Prostate gland (tissue), 2 donors: ENCODE data around the gene MAGI2. TPM values are rescaled to one million over a fixed set of nuclear protein-coding genes. Genes with fewer than 3 reads are reported as not detected.
"Not testable (repeated sequence)": the region's sequence is repeated elsewhere in the genome, so short reads cannot be mapped to it uniquely, and the experiment has no call there.

Experiments used
- DNase-seq: peaks from one replicate; pipeline ENCODE4 v3.0.0-alpha.2; 2019; ENCODE audit warnings: low spot score
- H3K27ac ChIP-seq, 2 donors: fragments of 200-600 bp; sonication (generic); 2 replicates each; pipeline ENCODE4 v1.5.1; 2017 to 2019
- H3K27me3 ChIP-seq: fragments of 200-600 bp; sonication (generic); replicated peaks from 2 replicates; pipeline ENCODE4 v1.5.1; 2019; ENCODE audit not compliant: insufficient read depth
- H3K36me3 ChIP-seq, 2 donors: fragments of 200-600 bp; sonication (generic); 1 replicate in 1 of 2; 2 replicates in 1 of 2; pipeline versions ENCODE4 v1.5.1 to v1.8.1; 2017 to 2019
- H3K4me1 ChIP-seq: fragments of 200-600 bp; sonication (generic); replicated peaks from 2 replicates; pipeline ENCODE4 v1.5.1; 2019
- H3K4me3 ChIP-seq, 2 donors: fragments of 200-600 bp; sonication (generic); 2 replicates each; pipeline ENCODE4 v1.5.1; 2017 to 2019
- H3K9me3 ChIP-seq: fragments of 200-600 bp; sonication (generic); 2 replicates; pipeline ENCODE4 v1.5.1; 2017
- CTCF ChIP-seq, 4 experiments: fragments of 200-600 bp in 2 of 4; fragments of 450-650 bp in 2 of 4; sonication (generic) in 2 of 4; IDR thresholded peaks; 1 replicate in 3 of 4; 2 replicates in 1 of 4; pipeline ENCODE4 v1.5.1; 2016 to 2019; ENCODE audit warnings: antibody characterized with exemption in 4 of 4, mild to moderate bottlenecking in 2 of 4, moderate library complexity in 2 of 4
- POLR2A ChIP-seq: fragments of 450-650 bp; IDR thresholded peaks from one replicate; pipeline ENCODE4 v1.6.1; 2016; ENCODE audit warnings: antibody characterized with exemption, mild to moderate bottlenecking
- POLR2AphosphoS5 ChIP-seq: sonication (generic); formaldehyde crosslinking; IDR thresholded peaks from one replicate; pipeline ENCODE4 v1.6.1; 2017; ENCODE audit warnings: antibody characterized with exemption
- WGBS: methylation state at CpG from one replicate; pipeline ENCODE4 v1.1.5; 2018; 5-methylcytosine and 5-hydroxymethylcytosine counted together
- intact Hi-C: fragments of 100-400 bp; cut with DNase I; formaldehyde crosslinking; loops from one replicate; pipeline ENCODE4 v1.14.2; 2022
- total RNA-seq, 2 donors: library from RNA; depleted of rRNA; stranded (reverse); fragments of >200 nt; gene quantifications; one replicate each; pipeline ENCODE4 v1.1.0, GENCODE V29; 2016

The MAGI2 gene
- total RNA-seq, 2 donors from 2014 or later: 27.1 to 31.3 TPM

GRCh38 chr7:78594156-78594555 lies 859.3 kb downstream of the MAGI2 start:
- intact Hi-C loops: no loop called here
- Histone ChIP-seq H3K4me3 (no peak overlapping the region), H3K4me1 (no peaks in the 10 kb centered on the region), H3K9me3 (no peaks in the 10 kb centered on the region), H3K36me3 (no peaks in the 10 kb centered on the region), H3K27ac (no peak overlapping the region), H3K27me3 (no peaks in the 10 kb centered on the region)
- DNase-seq: no peak
- TF ChIP-seq POLR2AphosphoS5: no peak
- no peak for TF ChIP-seq POLR2A
- no peak for TF ChIP-seq CTCF (IDR thresholded peaks at IDR 0.05)
- WGBS: 50% methylated on average over 3 of the region's 3 CpGs

DNA sequence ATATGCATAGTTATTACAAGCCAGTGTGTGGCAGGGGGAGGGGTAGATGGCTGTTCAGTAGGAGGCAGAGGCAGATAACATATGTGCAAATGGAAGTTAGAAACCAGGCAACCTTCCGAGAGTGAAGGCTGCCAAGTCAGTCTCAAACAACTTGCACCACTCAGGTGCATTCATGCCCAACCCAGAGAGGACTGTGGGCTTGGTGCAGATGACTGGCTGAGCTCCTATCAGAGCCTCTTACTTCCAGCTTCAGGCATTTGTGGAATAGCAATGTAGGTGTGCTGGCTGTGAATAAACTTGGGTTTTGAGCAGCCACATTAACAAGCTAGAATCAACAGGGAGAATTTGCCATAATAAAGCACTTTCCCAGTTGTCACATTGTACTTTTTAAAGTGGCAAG lies 865.1 kb downstream of the MAGI2 start:
- TF ChIP-seq POLR2A: no peak
- no peak for TF ChIP-seq CTCF (IDR thresholded peaks at IDR 0.05)
- no peak for TF ChIP-seq POLR2AphosphoS5
- no peaks in the 10 kb centered on the region for H3K27me3 ChIP-seq
- H3K27ac ChIP-seq: no peak overlapping the region
- intact Hi-C loops: no loop called here
- DNase-seq: no peak
- H3K4me3 ChIP-seq: no peak overlapping the region
- WGBS: 35% methylated on average over 1 of the region's 1 CpG
- no peaks in the 10 kb centered on the region for H3K4me1 ChIP-seq
- no peaks in the 10 kb centered on the region for H3K36me3 ChIP-seq
- no peaks in the 10 kb centered on the region for H3K9me3 ChIP-seq

GRCh38 chr7:78587443-78588044 lies 865.9 kb downstream of the MAGI2 start:
- H3K36me3 ChIP-seq: no peaks in the 10 kb centered on the region
- no peaks in the 10 kb centered on the region for H3K9me3 ChIP-seq
- H3K4me3 ChIP-seq: no peak overlapping the region
- H3K4me1 ChIP-seq: no peaks in the 10 kb centered on the region
- H3K27me3 ChIP-seq: no peaks in the 10 kb centered on the region
- intact Hi-C loops: no loop called here
- WGBS: 86% methylated on average over 5 of the region's 5 CpGs
- DNase-seq: no peak
- H3K27ac ChIP-seq: no peak overlapping the region
- TF ChIP-seq POLR2AphosphoS5 (no peak), POLR2A (no peak), CTCF (IDR thresholded peaks at IDR 0.05) (no peak)

DNA sequence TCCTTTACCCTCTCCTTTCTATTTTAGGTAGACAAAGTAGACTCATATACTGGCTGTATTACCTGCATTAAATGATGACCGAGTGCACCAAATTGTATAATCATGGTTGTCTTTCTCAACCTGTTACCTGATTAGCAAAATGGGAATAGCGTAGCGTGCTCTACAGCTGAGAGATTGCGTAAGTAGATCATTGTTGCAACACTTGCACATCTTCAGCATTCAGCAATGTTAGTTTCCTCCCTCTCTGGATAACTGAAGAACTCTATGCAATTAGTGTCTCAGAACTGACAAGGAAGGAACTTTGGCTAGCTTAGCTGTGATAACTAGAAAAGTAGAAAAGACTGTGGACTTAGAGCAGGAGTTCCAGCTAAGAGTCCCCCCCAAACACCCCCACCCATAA lies 867.5 kb downstream of the MAGI2 start:
- DNase-seq: no peak
- intact Hi-C loops: no loop called here
- Histone ChIP-seq H3K36me3 (no peaks in the 10 kb centered on the region), H3K4me1 (no peaks in the 10 kb centered on the region), H3K27me3 (no peaks in the 10 kb centered on the region), H3K27ac (no peak overlapping the region), H3K4me3 (no peak overlapping the region), H3K9me3 (no peaks in the 10 kb centered on the region)
- TF ChIP-seq CTCF (IDR thresholded peaks at IDR 0.05) (no peak), POLR2A (no peak)
- WGBS: 94% methylated on average over 4 of the region's 4 CpGs

- H3K27me3 ChIP-seq: no peaks in the 10 kb centered on the region
- WGBS: 32% methylated on average over 2 of the region's 2 CpGs
- TF ChIP-seq CTCF (IDR thresholded peaks at IDR 0.05) (no peak), POLR2AphosphoS5 (no peak)
Measured at GRCh38 chr7:78578686-78579085, 874.8 kb downstream of the MAGI2 start.

DNA sequence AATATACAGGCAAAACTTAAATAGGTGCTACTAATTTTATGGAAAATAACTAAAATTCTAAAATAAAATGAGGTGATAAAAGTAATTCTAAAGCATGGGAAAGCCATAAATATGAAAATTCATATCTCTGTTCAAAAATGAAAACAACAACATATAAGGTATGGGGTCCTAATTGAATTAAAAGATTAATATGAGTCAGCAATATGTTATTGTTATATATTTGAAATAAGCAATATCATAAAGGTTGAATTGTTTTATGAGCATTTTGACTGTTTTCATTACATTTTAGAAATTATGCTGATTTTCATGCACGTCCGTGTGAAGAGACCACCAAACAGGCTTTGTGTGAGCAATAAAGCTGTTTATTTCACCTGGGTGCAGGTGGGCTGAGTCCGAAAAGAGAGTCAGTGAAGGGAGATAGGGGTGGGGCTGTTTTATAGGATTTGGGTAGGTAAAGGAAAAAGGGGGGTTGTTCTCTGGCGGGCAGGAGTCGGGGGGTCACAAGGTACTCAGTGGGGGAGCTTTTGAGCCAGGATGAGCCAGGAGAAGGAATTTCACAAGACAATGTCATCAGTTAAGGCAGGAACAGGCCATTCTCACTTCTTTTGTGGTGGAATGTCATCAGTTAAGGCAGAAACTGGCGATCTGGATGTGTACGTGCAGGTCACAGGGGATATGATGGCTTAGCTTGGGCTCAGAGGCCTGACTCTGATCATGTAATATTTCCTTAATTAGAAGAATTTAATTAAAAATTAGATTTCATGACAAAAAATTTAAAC lies 876.1 kb downstream of the MAGI2 start:
- intact Hi-C loops: not testable (repeated sequence)

More at GRCh38 chr7:78578686-78579085, 874.8 kb downstream of the MAGI2 start:
- Histone ChIP-seq H3K36me3 (no peaks in the 10 kb centered on the region), H3K27ac (no peak overlapping the region), H3K4me1 (no peaks in the 10 kb centered on the region), H3K4me3 (no peak overlapping the region), H3K9me3 (no peaks in the 10 kb centered on the region)
- no peak for DNase-seq
- intact Hi-C loops: no loop called here

More for the DNA sequence above, 876.1 kb downstream of the MAGI2 start:
- not testable (repeated sequence) for H3K4me1 ChIP-seq, H3K27ac ChIP-seq, H3K9me3 ChIP-seq, H3K27me3 ChIP-seq, H3K4me3 ChIP-seq, H3K36me3 ChIP-seq, DNase-seq
- WGBS: 61% methylated on average over 7 of the region's 7 CpGs
